Neural cell (in vitro differentiated cells): Measurements from ENCODE around the gene ZFR. TPM values are rescaled to one million over a fixed set of nuclear protein-coding genes. Genes with fewer than 3 reads are reported as not detected.

Experiments
- H2AFZ ChIP-seq: fragments of 200-600, 300-800 bp; sonication (generic), shearing (Covaris generic); 2 replicates; pipeline ENCODE4 v1.6.0; 2014; ENCODE audit warnings: low read depth, mild to moderate bottlenecking, antibody characterized with exemption, low read length, moderate library complexity
- H3F3A ChIP-seq: fragments of 200-600 bp; shearing (Covaris generic); 2 replicates; pipeline ENCODE4 v1.6.1; 2016; ENCODE audit warnings: mild to moderate bottlenecking, moderate library complexity, mixed read lengths, antibody characterized with exemption, low read length; ENCODE audit not compliant: insufficient read depth, poor library complexity, severe bottlenecking
- H3K27ac ChIP-seq: fragments of 200-600, 300-800 bp; sonication (generic), shearing (Covaris generic); 2 replicates; pipeline ENCODE4 v1.5.1; 2014; ENCODE audit warnings: mild to moderate bottlenecking, low read length, moderate library complexity
- H3K27me3 ChIP-seq: fragments of 300-800, 200-600 bp; sonication (generic), shearing (Covaris generic); 2 replicates; pipeline ENCODE4 v1.6.0; 2014; ENCODE audit warnings: mild to moderate bottlenecking, low read depth, low read length, moderate library complexity; ENCODE audit not compliant: insufficient read depth
- H3K36me3 ChIP-seq: fragments of 300-800, 200-600 bp; sonication (generic), shearing (Covaris generic); 2 replicates; pipeline ENCODE4 v1.5.1; 2014; ENCODE audit warnings: mild to moderate bottlenecking, antibody characterized with exemption, low read length, moderate library complexity; ENCODE audit not compliant: insufficient read depth
- H3K4me2 ChIP-seq: fragments of 300-800, 200-600 bp; sonication (generic), shearing (Covaris generic); 2 replicates; pipeline ENCODE4 v1.6.0; 2014; ENCODE audit warnings: mild to moderate bottlenecking, low read length
- H3K4me3 ChIP-seq: fragments of 300-800, 200-600 bp; sonication (generic), shearing (Covaris generic); 2 replicates; pipeline ENCODE4 v1.5.1; 2014; ENCODE audit warnings: mild to moderate bottlenecking, low read length, moderate library complexity
- H3K79me2 ChIP-seq: fragments of 200-600 bp; shearing (Covaris generic); replicated peaks from 2 replicates; pipeline ENCODE4 v1.6.0; 2014; ENCODE audit warnings: mild to moderate bottlenecking, low read length, moderate library complexity; ENCODE audit not compliant: insufficient read depth
- H3K9ac ChIP-seq: fragments of 300-800, 200-600 bp; sonication (generic), shearing (Covaris generic); 2 replicates; pipeline ENCODE4 v1.6.1; 2016; ENCODE audit warnings: mild to moderate bottlenecking, low read length, mixed read lengths
- H3K9me2 ChIP-seq: fragments of 200-600 bp; shearing (Covaris generic); 2 replicates; pipeline ENCODE4 v1.6.1; 2016; ENCODE audit warnings: mild to moderate bottlenecking, low read length, mixed read lengths; ENCODE audit not compliant: insufficient read depth
- H3K9me3 ChIP-seq: fragments of 200-600, 300-800 bp; sonication (generic), shearing (Covaris generic); 2 replicates; pipeline ENCODE4 v1.6.1; 2016; ENCODE audit warnings: mild to moderate bottlenecking, mixed run types, low read length, moderate library complexity, mixed read lengths
- H4K20me1 ChIP-seq: fragments of 200-600 bp; shearing (Covaris generic); 2 replicates; pipeline ENCODE4 v1.6.1; 2016; ENCODE audit warnings: mild to moderate bottlenecking, mixed run types; ENCODE audit not compliant: insufficient read depth
- EP300 ChIP-seq: fragments of 450-650 bp; conservative IDR thresholded peaks from 2 replicates; pipeline ENCODE4 v1.6.1; 2014; ENCODE audit warnings: antibody characterized with exemption, mild to moderate bottlenecking, moderate library complexity; ENCODE audit not compliant: poor library complexity, severe bottlenecking
- EZH2 ChIP-seq: fragments of 200-600, 300-800 bp; shearing (Covaris generic), sonication (generic); IDR thresholded peaks from 2 replicates; pipeline ENCODE4 v1.6.1; 2014; ENCODE audit warnings: antibody characterized with exemption, low read length, borderline replicate concordance, mild to moderate bottlenecking; ENCODE audit not compliant: insufficient read depth, poor library complexity, severe bottlenecking
- MXI1 ChIP-seq: fragments of 450-650 bp; conservative IDR thresholded peaks from 2 replicates; pipeline ENCODE4 v1.6.1; 2014; ENCODE audit warnings: antibody characterized with exemption, mild to moderate bottlenecking; ENCODE audit not compliant: poor library complexity, severe bottlenecking
- POLR2AphosphoS5 ChIP-seq: IDR thresholded peaks from 2 replicates; pipeline ENCODE4 v1.6.1; 2012
- RAD21 ChIP-seq: fragments of 450-650 bp; conservative IDR thresholded peaks from 2 replicates; pipeline ENCODE4 v1.6.1; 2014; ENCODE audit warnings: antibody characterized with exemption, mild to moderate bottlenecking, moderate library complexity
- SMC3 ChIP-seq: fragments of 450-650 bp; conservative IDR thresholded peaks from 2 replicates; pipeline ENCODE4 v1.6.1; 2014; ENCODE audit warnings: antibody characterized with exemption, mild to moderate bottlenecking, moderate library complexity; ENCODE audit not compliant: poor library complexity
- TAF1 ChIP-seq: IDR thresholded peaks from 2 replicates; pipeline ENCODE4 v1.6.1; 2012; ENCODE audit warnings: low read depth
- polyA plus RNA-seq: library from polyadenylated mRNA; depleted of rRNA; stranded (reverse); fragments of >200 nt; gene quantifications from 2 replicates; pipeline ENCODE4 v1.2.3, GENCODE V29; 2014
- TF ChIP-seq, protein P1 (sequence below): IDR thresholded peaks from 2 replicates; pipeline ENCODE4 v1.6.1; 2012; ENCODE audit warnings: borderline replicate concordance
- TF ChIP-seq, protein P2 (sequence below): fragments of 450-650 bp; IDR thresholded peaks from 2 replicates; pipeline ENCODE4 v1.5.1; 2014; ENCODE audit warnings: antibody characterized with exemption, mild to moderate bottlenecking, moderate library complexity; ENCODE audit not compliant: poor library complexity, severe bottlenecking

ZFR gene
- polyA plus RNA-seq, 1 donor from 2014 or later: 141 TPM

DNA sequence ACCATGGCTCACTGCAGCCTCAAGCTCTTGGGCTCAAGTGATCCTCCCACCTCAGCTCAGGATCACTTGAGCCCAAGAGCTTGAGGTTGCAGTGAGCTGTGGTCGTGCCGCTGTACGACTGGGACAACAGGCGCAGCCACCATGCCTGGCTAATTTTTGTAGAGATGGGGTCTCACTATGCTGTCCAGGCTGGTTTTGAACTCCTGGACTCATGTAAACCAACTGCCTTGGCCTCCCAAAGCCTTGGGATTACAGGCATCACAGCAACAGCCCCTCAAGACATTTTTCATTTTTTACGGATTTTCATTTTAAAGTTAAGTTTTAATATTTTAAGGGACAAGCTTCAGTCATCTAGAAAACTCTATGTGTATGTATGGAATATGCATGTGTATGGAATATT lies 78.9 kb downstream of the ZFR start:
- Histone ChIP-seq H3K27ac (no peak overlapping the region), H3K79me2 (no peaks in the 10 kb centered on the region), H2AFZ (no peak overlapping the region), H3K4me2 (no peak overlapping the region), H3K27me3 (no peaks in the 10 kb centered on the region), H3K36me3 (peaks cover 11% of the 10 kb centered on the region), H3K9me2 (no peaks in the 10 kb centered on the region), H4K20me1 (no peaks in the 10 kb centered on the region), H3K9me3 (no peaks in the 10 kb centered on the region), H3F3A (no peaks in the 10 kb centered on the region), H3K9ac (no peak overlapping the region), H3K4me3 (no peak overlapping the region)
- TF ChIP-seq EP300 (no peak), SMC3 (no peak), MXI1 (no peak), POLR2AphosphoS5 (no peak), EZH2 (no peak)
- TF ChIP-seq, protein P1, sequence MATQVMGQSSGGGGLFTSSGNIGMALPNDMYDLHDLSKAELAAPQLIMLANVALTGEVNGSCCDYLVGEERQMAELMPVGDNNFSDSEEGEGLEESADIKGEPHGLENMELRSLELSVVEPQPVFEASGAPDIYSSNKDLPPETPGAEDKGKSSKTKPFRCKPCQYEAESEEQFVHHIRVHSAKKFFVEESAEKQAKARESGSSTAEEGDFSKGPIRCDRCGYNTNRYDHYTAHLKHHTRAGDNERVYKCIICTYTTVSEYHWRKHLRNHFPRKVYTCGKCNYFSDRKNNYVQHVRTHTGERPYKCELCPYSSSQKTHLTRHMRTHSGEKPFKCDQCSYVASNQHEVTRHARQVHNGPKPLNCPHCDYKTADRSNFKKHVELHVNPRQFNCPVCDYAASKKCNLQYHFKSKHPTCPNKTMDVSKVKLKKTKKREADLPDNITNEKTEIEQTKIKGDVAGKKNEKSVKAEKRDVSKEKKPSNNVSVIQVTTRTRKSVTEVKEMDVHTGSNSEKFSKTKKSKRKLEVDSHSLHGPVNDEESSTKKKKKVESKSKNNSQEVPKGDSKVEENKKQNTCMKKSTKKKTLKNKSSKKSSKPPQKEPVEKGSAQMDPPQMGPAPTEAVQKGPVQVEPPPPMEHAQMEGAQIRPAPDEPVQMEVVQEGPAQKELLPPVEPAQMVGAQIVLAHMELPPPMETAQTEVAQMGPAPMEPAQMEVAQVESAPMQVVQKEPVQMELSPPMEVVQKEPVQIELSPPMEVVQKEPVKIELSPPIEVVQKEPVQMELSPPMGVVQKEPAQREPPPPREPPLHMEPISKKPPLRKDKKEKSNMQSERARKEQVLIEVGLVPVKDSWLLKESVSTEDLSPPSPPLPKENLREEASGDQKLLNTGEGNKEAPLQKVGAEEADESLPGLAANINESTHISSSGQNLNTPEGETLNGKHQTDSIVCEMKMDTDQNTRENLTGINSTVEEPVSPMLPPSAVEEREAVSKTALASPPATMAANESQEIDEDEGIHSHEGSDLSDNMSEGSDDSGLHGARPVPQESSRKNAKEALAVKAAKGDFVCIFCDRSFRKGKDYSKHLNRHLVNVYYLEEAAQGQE: no peak
- TF ChIP-seq, protein P2, sequence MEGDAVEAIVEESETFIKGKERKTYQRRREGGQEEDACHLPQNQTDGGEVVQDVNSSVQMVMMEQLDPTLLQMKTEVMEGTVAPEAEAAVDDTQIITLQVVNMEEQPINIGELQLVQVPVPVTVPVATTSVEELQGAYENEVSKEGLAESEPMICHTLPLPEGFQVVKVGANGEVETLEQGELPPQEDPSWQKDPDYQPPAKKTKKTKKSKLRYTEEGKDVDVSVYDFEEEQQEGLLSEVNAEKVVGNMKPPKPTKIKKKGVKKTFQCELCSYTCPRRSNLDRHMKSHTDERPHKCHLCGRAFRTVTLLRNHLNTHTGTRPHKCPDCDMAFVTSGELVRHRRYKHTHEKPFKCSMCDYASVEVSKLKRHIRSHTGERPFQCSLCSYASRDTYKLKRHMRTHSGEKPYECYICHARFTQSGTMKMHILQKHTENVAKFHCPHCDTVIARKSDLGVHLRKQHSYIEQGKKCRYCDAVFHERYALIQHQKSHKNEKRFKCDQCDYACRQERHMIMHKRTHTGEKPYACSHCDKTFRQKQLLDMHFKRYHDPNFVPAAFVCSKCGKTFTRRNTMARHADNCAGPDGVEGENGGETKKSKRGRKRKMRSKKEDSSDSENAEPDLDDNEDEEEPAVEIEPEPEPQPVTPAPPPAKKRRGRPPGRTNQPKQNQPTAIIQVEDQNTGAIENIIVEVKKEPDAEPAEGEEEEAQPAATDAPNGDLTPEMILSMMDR: no peak

DNA sequence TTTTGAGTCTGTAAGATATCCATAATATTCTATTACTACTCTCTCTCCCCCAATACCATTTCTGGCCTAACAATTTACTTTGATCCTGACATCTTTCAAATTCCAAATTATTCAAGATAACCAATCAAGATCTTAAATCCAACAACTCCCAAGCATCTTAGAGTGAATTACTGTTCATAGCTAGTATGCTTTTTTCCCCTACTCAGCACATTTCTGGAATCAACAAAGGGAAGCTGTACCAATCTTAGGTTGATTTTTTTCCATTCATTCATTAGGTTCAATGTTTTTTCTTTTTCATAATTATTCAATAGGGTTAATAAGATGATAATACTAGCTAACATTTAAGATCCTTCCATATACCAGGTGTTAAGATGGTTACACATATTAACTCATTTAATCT lies 81.5 kb downstream of the ZFR start:
- Histone ChIP-seq H3K9me2 (no peaks in the 10 kb centered on the region), H3K36me3 (peaks cover 10% of the 10 kb centered on the region), H3K9me3 (no peaks in the 10 kb centered on the region), H3K27me3 (no peaks in the 10 kb centered on the region), H3K27ac (no peak overlapping the region), H4K20me1 (no peaks in the 10 kb centered on the region), H2AFZ (no peak overlapping the region), H3K4me2 (no peak overlapping the region), H3K4me3 (no peak overlapping the region), H3F3A (no peaks in the 10 kb centered on the region), H3K9ac (no peak overlapping the region), H3K79me2 (no peaks in the 10 kb centered on the region)
- TF ChIP-seq RAD21 (no peak), POLR2AphosphoS5 (no peak), TAF1 (no peak), MXI1 (no peak), SMC3 (no peak), EZH2 (no peak), EP300 (no peak)
- TF ChIP-seq, protein P2: no peak
- TF ChIP-seq, protein P1: no peak
